Measurements from ENCODE around the gene GRIK3.
"Not testable (repeated sequence)": the region's sequence is repeated elsewhere in the genome, so short reads cannot be mapped to it uniquely, and the experiment has no call there.

The GRIK3 gene

DNA sequence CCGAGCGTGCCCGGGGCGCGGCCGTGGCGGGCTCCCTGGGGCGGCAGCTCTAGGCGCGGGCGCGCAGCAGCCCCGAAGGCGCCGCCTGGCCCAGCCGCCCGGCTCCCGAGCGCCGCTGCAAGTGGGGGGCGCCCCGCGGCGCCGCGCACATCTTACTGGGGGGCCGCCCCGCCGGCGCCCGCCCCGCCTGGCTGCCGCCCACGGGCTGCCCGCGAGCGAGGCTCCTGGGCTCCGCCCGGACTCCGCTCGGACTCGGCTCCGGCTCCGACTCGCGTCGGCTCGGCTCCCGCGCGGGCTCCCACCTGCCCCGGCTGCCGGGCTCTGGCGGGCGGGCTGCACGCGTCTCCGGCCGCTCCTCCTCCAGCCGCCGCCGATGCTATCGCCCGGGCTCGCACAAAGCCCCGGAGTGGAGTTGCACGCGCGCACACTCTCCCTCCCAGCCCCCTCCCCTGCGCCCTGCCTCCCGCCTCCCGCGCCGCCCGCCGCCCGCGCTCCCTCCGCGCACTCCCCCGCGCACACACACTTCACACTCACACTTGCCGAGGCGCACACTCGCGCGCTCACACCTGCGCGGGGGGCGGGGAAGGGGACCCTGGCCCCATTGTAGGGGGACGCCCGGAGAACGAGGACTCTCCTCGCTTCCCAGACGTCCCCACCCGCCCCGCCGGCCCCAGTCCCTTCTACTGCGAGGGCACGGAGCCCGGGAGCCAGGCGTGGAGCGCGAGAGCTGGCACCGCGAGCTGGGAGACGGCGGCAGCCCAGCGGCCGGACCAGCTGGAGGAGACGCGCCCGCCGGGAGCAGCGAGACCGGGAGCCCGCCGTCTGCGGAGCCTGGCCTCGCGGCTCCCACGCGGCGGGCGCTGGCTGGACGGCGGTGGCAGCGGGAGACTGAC is at the start of gene GRIK3:
GRIK3 (minus strand) TSS at position 395 of the 893 bp plus-strand sequence. CDS start 407 bp downstream, outside the sequence.
- in situ Hi-C loops (cut with HindIII; ENCODE audit: low sequenced_read_pairs): no loop called here

DNA sequence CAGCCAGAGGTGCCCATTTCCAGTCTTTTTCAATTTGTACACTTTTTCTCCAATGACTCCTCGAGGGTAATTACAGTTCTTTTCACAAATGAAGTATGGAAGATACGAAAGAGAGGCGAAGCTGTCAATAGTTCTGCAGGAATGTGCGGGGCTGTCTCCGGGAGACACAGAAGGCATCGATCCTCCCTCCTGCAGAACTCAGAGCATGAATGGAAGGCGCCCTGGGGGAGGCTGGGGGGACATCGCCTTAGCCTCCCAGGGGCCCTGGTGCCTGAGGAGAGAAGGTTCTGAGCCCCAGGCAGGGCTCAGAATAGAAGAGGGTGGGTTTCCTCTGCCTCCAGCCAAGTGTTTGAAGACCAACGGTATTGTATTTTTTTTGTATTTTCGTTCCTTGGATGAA is 49.7 kb upstream of the GRIK3 start:
- in situ Hi-C loops (cut with HindIII; ENCODE audit: low sequenced_read_pairs): no loop called here

DNA sequence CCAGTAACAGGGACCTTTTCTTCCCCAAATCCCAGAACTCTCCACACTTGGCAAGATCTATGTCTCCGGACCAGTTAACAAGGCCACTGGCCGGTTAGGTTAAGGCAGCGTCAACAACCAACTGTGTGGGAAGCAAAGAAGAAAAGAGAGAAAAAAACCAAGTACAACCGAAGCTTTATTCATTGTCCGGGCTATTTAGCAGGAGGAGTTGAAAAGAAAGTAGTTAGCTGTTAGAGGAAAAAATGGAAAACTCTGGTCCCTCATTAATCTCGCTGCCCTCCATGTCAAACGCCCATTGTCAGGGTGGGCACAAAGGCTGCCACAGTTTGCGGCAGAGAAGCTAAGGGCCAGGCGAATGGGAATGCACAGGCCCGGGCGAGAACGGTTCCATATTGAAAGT is 49.3 kb upstream of the GRIK3 start:
- in situ Hi-C loops (cut with HindIII; ENCODE audit: low sequenced_read_pairs): no loop called here

DNA sequence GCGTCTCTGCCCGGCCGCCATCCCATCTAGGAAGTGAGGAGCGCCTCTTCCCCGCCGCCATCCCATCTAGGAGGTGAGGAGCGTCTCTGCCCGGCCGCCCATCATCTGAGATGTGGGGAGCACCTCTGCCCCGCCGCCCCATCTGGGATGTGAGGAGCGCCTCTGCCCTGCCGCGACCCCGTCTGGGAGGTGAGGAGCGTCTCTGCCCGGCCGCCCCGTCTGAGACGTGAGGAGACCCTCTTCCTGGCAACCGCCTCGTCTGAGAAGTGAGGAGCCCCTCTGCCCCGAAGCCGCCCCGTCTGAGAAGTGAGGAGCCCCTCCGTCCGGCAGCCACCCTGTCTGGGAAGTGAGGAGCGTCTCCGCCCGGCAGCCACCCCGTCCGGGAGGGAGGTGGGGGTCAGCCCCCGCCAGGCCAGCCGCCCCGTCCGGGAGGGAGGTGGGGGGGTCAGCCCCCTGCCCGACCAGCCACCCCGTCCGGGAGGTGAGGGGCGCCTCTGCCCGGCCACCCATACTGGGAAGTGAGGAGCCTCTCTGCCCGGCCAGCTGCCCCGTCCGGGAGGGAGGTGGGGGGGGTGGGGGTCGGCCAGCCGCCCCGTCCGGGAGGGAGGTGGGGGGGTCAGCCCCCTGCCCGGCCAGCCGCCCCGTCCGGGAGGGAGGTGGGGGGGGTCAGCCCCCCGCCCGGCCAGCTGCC is 46.1 kb upstream of the GRIK3 start:
- in situ Hi-C loops (cut with HindIII; ENCODE audit: low sequenced_read_pairs): not testable (repeated sequence)

DNA sequence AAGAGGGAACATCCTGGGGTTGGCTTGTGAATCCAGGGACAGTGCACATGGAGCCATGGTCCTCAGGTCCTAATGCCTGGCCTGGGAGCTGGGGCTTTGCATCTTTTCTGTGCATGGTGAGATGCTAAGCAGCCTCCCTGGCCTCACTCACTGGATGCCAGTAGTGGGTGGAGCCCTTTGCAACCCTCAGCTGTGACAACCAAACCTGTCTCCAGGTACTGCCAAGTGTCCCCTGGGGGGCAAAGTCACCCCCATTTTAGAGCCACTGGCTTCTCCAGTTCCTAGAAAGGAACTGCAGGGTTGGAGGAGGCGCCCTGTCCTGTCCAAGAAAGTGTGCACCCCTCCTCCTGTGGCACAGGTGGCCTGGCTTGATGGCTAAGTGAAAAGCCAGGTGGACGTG is 44.6 kb upstream of the GRIK3 start:
- in situ Hi-C loops (cut with HindIII; ENCODE audit: low sequenced_read_pairs): no loop called here

DNA sequence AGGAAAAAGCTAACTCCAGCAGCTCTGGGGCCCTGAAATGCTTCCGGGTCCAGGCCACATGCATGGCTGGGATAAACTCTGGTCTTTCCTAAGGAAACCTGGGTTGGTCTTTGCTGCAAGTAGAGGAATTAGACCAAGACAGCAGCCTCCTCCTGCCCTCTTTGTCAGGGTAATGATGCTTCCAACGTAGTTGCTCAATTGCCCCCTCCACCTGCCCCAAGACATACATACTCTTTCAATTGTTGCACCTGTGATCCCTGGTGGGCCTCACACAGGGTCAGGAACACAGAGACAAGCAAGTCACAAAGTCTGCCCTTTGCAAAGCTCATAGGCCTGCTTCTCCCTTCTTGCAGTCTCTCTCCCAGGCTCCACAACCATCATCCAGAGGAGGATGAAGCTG is 41.9 kb upstream of the GRIK3 start:
- in situ Hi-C loops (cut with HindIII; ENCODE audit: low sequenced_read_pairs): no loop called here

DNA sequence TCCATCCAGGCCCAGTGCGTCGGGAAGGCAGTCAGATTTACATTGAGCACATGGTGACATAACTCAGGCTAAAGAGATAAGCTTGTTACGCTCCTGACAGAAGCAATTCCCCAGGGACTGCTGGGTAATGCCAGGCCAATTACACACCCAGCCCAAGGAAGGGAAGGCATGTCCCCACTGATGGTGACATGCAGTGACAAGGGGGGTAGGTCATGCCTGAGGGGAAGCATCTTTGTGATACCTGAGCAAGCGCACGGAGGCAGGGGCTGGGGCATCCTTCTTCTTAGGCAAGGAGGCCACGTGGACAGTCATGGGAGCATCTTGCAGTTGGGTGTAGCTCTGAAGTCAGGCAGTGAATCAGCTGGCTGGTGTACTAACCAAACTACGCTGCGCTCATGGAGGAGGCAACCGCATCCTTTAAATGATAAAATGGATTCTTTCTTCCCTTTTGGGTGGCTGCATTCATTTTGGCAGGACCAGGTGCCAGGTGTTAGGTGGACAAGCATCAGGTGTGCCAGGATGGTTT is 39.6 kb upstream of the GRIK3 start:
- in situ Hi-C loops (cut with HindIII; ENCODE audit: low sequenced_read_pairs): no loop called here

DNA sequence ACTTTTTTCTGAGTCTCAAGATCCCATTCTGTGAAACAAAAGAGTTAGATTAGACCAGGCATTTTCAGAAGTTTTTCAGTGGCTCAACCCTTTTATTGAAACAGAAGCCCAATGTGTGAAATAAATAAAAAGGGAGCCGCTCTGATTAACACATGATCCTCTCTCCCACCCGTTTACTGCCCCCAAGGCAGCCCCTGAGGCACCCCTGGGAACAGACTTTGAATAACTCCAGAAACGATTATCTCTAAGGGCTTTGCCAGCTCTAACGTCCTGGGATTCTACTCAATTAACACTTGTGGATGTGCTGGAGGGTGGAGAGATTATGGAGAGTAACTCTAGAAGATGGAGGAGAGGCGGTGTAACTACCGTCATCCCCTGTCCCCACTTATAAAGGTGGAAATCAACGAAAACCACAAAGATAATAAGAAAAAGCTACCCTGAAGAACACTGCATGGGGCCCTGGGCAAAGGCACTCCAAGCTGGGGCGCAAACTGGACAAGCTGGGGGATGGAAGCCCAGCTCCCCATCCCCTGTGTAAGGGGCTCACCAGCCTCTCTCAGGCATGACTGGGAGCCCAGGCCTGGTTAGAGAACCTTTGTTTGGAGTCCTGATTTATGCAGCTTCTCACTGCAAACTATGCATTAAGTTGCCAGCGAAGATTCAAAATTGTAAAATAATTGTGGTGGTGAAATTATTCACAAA is 39.0 kb upstream of the GRIK3 start:
- in situ Hi-C loops (cut with HindIII; ENCODE audit: low sequenced_read_pairs): no loop called here

DNA sequence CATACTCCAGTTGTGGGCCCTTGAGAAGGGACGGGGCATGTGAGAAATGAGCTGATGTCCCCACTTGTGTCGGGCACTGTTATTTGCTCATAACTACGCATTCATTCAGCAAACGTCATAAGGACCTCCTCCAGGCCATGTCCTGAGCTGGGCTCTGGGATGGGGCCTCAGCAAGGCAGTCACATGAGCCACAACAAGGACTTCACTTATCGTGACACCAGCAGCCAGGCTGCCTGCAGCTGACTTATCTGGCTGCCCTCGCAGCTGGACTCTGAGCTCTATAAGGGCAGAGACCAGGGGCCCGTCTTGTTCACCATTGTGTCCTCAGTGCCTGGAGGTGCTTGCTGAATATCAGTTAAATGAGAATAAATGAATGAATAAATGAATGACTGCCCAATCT is 37.5 kb upstream of the GRIK3 start:
- in situ Hi-C loops (cut with HindIII; ENCODE audit: low sequenced_read_pairs): no loop called here

DNA sequence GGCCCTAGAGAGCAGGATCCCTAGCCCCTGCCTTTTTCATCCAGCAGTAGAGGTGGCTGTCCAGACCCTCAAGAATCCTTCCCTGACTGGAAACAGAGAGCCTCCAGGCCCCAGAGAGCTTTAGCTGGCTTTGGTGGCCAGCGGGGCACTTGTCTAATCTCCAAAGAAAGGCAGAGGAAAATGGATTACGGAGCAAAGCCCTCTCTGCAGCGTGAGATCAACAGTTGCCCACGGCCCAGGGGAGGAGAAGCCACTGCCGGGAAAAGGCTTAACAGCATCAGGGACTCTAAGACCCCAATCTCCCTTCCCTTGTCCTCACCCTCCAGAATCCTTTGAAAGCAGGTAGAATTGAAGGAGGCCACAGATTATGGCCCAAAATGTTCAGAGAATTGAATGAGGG is 35.8 kb upstream of the GRIK3 start:
- in situ Hi-C loops (cut with HindIII; ENCODE audit: low sequenced_read_pairs): no loop called here

DNA sequence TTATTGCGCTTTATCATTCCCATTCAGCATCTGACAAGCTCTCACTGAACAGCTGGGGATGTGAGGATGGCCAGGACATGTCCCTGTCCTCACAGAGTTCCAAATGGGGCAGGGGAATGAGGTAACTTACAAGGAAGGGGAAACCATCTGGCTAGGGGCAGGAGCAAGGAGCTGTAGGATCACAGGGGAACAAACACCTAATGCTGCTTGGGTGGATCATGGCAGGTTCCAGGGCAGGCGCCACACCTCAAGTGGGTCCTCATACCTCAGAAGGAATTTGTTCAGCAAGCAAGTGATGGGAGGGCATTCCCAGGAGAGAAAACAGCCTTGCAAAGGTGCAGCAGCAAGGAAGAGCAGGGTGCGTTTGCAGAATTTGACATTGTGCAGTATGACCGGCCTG is 35.1 kb upstream of the GRIK3 start:
- in situ Hi-C loops (cut with HindIII; ENCODE audit: low sequenced_read_pairs): no loop called here

DNA sequence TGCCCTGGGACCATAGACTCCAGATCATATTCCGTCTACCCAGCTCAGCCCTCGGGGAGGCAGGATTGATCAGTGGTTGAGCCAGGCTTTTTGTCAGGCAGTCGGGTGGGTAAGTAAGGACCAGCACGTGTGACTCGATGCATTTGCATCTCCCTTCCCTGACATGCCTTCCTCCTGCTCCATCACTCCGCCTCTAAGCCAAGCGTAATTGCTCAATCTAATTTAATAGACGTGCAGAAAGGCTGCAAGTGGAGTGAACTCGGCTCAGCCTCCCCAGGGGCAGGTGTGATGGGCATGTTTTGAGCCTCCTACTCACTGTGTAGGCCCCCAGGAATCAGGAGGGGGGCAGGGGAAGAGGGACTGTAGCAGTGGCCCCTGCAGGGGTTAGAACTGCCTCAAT is 34.6 kb upstream of the GRIK3 start:
- in situ Hi-C loops (cut with HindIII; ENCODE audit: low sequenced_read_pairs): no loop called here

DNA sequence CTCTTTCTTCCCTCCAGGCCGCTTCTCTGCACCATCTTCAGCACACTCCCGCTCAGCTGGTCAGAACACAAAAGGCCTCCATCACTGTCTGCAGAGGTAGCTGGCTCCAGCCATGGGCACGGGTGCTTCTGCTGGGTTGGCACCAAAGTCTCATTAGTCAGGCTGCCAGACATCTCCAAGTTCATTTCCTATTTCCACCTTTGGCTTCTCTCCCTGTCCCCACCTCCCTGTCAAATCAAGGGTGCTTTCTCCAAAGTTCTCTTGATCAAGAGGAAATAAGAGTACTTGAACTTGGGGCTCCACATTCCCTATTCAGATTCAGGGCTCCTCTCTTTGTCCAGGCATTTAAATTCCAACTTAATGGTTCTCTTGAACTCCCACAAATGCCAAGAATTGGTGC is 33.9 kb upstream of the GRIK3 start:
- in situ Hi-C loops (cut with HindIII; ENCODE audit: low sequenced_read_pairs): no loop called here

DNA sequence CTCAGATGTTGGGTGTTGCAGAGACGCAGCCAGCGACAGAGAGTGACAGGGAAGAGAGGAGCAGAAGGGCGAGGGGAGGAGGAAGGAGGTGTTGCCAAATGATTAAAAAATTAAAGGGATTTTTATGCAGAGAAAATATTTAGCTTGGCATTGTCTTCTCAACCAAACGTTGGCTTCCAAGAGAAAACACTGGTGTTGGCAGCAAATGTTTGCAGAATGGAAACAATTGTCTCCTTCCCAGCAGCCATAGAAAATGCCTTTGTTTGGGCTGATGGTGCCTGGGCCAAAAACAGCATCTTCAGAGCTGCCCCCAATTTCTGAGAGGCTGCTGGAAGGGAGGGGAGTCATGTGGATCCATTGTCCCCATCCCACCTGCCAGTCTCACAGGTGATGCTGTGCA is 29.7 kb upstream of the GRIK3 start:
- in situ Hi-C loops (cut with HindIII; ENCODE audit: low sequenced_read_pairs): no loop called here

DNA sequence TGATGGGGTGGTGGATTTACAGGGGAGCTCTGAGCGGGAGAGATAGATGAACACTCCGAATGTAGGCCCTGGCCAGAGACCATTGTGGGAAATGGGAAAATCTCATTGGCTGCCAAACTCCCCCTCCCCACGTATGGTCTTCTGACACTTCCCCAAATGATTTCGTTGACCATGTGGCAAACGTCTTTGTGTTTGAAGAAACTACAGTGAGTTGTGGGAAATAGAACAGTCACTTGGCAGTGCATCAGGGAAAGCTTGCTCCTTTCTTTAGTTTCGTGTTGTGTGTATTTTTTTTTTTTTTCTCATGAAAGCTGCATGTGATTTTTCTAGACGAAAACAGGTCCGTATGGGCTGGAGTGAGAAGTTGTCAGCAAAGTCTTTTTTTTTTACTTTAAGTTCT is 25.0 kb upstream of the GRIK3 start:
- in situ Hi-C loops (cut with HindIII; ENCODE audit: low sequenced_read_pairs): no loop called here

DNA sequence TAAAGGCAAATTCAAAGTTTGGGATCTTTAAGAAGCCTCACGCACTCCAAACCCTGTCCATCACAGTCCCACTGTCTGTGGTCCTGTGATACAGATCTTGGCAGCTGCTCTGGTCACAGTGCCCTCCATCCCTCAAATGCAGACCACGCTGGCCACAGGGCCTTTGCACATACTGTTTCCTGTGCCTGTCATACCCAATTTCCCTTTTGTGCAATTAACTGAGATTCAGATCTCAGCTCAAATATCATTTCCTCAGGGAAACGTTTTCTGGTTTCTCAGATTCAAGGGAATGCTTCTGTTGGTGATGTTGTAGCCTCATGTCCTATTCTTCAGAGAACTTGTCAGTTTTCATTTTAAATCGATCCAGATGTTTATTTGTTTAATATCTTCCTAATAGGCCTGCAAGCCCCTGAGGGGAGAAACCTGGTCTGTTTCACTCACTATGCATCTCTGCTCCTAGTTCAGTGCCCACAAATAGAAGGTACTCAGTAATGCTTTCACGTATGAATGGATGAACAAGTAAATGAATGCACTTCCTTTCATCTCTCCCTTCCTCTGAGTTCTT is 24.2 kb upstream of the GRIK3 start:
- in situ Hi-C loops (cut with HindIII; ENCODE audit: low sequenced_read_pairs): no loop called here

DNA sequence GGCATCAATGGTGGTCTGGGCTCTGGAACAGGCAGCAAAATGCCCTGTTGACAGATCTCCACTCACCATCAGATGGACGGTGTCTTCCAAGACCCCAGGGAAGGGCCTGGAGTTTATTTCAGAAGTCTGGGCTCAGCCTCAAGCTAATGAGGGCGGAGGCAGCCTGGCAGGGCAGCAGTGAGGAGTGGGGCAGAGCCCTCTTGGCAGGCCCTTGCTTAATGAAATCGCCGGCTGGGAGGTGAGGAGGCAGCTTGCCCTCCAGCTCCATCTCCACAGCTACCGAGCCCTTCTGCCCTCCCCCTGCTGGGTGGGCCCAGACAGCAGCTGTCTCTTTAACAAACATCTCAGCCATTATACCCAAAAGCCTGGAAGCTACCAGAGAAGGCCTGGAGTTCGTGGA is 22.0 kb upstream of the GRIK3 start:
- in situ Hi-C loops (cut with HindIII; ENCODE audit: low sequenced_read_pairs): no loop called here

DNA sequence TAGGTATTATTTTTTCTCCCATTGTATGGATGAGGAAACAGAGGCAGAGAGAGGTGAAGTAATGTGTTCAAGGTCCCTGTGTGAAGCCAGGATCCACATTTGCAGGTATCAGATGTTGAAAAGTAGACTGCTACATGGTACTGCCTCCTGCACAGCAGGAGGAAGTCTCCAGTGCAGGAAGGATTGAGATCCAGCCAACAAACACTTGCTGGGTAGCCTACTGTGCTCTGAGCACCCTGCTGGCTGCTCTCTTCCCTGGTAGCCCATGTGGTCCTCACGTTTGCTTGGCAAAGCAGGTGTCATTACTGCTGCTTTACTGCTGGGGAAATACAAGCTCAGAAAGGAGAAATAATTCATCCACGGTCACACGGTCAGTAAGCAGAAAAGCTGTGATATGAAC is 21.3 kb upstream of the GRIK3 start:
- in situ Hi-C loops (cut with HindIII; ENCODE audit: low sequenced_read_pairs): no loop called here

DNA sequence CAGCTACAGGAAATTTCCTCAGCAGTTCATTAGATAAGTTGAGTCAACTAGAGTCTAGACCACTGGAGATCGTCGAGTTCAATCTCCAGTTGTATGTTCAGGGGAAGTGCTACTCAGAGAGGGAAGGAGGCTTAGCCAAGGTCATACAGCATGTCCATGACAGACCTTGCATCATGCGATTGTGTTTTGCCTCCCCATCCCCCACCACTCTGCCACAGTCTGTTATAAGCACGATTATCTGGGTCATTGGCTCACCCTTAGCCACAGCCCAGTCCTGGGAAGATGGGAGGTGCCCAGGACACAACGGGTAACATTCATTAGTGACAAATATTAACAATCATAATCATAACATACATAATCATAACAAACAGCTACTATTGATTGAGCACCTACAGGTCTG is 18.9 kb upstream of the GRIK3 start:
- in situ Hi-C loops (cut with HindIII; ENCODE audit: low sequenced_read_pairs): no loop called here

DNA sequence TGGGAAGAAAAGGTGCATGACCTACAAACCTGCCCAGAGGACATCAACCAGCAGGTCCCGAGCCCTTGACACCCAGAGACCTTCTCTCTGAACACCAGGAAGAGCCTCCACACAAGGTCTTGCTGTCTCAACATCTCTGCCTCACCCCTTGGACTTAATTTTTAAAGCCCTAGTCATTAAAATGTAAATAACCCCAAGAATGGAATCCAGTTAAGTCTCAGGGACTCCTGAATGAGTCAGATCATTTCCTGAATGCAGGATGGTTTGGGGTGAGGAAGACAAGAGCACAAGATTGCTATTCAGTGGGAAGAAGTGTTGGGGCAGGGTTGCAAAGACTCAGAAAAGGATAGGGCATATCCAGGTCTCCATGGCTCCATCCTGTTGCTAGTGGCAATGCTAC is 17.8 kb upstream of the GRIK3 start:
- in situ Hi-C loops (cut with HindIII; ENCODE audit: low sequenced_read_pairs): no loop called here

DNA sequence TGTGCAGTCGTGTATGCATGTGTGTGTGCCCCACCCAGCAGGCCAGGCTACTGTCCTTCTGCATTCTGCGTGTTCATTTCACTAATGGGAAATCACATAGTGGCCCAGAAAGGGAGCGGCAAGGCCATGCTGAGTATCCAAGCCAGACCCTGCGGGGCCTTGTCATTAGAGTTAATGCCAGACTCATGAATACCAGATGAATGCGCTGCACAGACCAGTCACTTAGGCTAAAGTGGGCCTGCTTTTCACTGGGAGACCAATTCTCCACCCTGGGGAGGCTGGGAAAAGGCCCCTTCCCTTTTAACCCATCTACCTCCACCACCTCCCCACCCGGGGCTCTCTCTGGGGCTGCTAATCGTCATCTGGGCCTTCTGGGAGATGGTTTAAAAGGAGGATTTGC is 17.0 kb upstream of the GRIK3 start:
- in situ Hi-C loops (cut with HindIII; ENCODE audit: low sequenced_read_pairs): no loop called here

All from DLD1 (cell line).